Gastrocnemius medialis (tissue), 4 donors: Measurements from ENCODE around the gene ZC3H18. TPM values are rescaled to one million over a fixed set of nuclear protein-coding genes. Genes with fewer than 3 reads are reported as not detected.

ENCODE experiments used
- ATAC-seq, 2 donors: fragments of 150-250 bp; one replicate each; pipeline ENCODE4 v1.9.1; 2016
- DNase-seq, 2 donors: peaks; one replicate each; pipeline ENCODE4 v3.0.0-alpha.2; 2019
- H3K27ac ChIP-seq, 4 donors: fragments of 200-600 bp; sonication (generic); 1 replicate in 1 of 4; 2 replicates in 3 of 4; pipeline ENCODE4 v1.5.1; 2016 to 2018; ENCODE audit warnings: mild to moderate bottlenecking in 2 of 4, moderate library complexity in 1 of 4
- H3K27me3 ChIP-seq, 3 donors: fragments of 200-600 bp; sonication (generic) in 2 of 3; 1 replicate in 1 of 3; 2 replicates in 2 of 3; pipeline versions ENCODE4 v1.5.1 to v1.6.0; 2016 to 2019; ENCODE audit warnings: mild to moderate bottlenecking in 1 of 3, moderate library complexity in 1 of 3
- H3K36me3 ChIP-seq, 2 donors: fragments of 200-600 bp; sonication (generic) in 1 of 2; one replicate each; pipeline ENCODE4 v1.5.1; 2017 to 2018
- H3K4me1 ChIP-seq, 2 donors: fragments of 200-600 bp; sonication (generic) in 1 of 2; one replicate each; pipeline ENCODE4 v1.5.1; 2016 to 2017; ENCODE audit warnings: mild to moderate bottlenecking in 2 of 2
- H3K4me3 ChIP-seq, 4 donors: fragments of 200-600 bp; sonication (generic) in 3 of 4; 1 replicate in 1 of 4; 2 replicates in 3 of 4; pipeline ENCODE4 v1.5.1; 2016 to 2019; ENCODE audit warnings: mild to moderate bottlenecking in 2 of 4
- H3K9me3 ChIP-seq, 3 donors: fragments of 200-600 bp; sonication (generic) in 2 of 3; 1 replicate in 1 of 3; 2 replicates in 2 of 3; pipeline ENCODE4 v1.5.1; 2016 to 2019
- CTCF ChIP-seq, 5 experiments: fragments of 450-650 bp in 3 of 5; fragments of 200-600 bp in 2 of 5; sonication (generic) in 2 of 5; IDR thresholded peaks in 4 of 5; conservative IDR thresholded peaks in 1 of 5; 1 replicate in 4 of 5; 2 replicates in 1 of 5; pipeline ENCODE4 v1.5.1; 2016 to 2019; ENCODE audit warnings: antibody characterized with exemption in 5 of 5, mild to moderate bottlenecking in 3 of 5, moderate library complexity in 3 of 5
- POLR2A ChIP-seq, 2 donors: fragments of 450-650 bp; IDR thresholded peaks; one replicate each; pipeline ENCODE4 v1.6.1; 2017; ENCODE audit warnings: antibody characterized with exemption in 2 of 2, mild to moderate bottlenecking in 2 of 2, moderate library complexity in 2 of 2
- in situ Hi-C, 4 donors: fragments of 200-750 bp; cut with MboI; loops; one replicate each; pipeline versions ENCODE4 v1.15.0 to v1.8.0; 2017; ENCODE audit warnings: low sequenced_read_pairs in 4 of 4
- intact Hi-C: fragments of 100-400 bp; cut with DNase I; formaldehyde crosslinking; loops from one replicate; pipeline ENCODE4 v1.15.1; 2023; ENCODE audit warnings: low total_unique reads
- total RNA-seq, 4 donors: library from RNA; depleted of rRNA; stranded (reverse); fragments of >200 nt; gene quantifications; one replicate each; pipeline versions ENCODE4 v1.1.0 to v1.2.3, GENCODE V29; 2016

ZC3H18 gene
- total RNA-seq, 4 donors from 2014 or later = 10.9 to 20.5 (median 18.4) TPM

- intact Hi-C loops (no loop called here), in situ Hi-C loops (no loop called here)
- Histone ChIP-seq H3K4me1 (peaks cover 0 to under 1% of the 10 kb centered on the region in 2 donors), H3K4me3 (no peak overlapping the region), H3K9me3 (no peaks in the 10 kb centered on the region), H3K27ac (no peak overlapping the region), H3K27me3 (peaks cover under 1 to 3% (median 2%) of the 10 kb centered on the region in 3 donors), H3K36me3 (no peaks in the 10 kb centered on the region)
- ATAC-seq = no peak
- DNase-seq = no peak
- TF ChIP-seq POLR2A (IDR thresholded peaks at IDR 0.05) (no peak), CTCF (IDR thresholded peaks at IDR 0.05 in 4 of 5, conservative IDR thresholded peaks at IDR 0.05 in 1 of 5) (no peak)
Observed at GRCh38 chr16:88645941-88646340, 75.7 kb downstream of the ZC3H18 start.

GRCh38 chr16:88646345-88647034, 76.3 kb downstream of the ZC3H18 start:
- Histone ChIP-seq H3K27ac (no peak overlapping the region), H3K36me3 (no peaks in the 10 kb centered on the region), H3K4me1 (peaks cover 3 to 6% of the 10 kb centered on the region in 2 donors), H3K9me3 (no peaks in the 10 kb centered on the region), H3K27me3 (no peaks in the 10 kb centered on the region), H3K4me3 (no peak overlapping the region)
- DNase-seq (no peak), ATAC-seq (no peak)
- intact Hi-C loops (no loop called here), in situ Hi-C loops (no loop called here)
- no peak for TF ChIP-seq POLR2A (IDR thresholded peaks at IDR 0.05)
- TF ChIP-seq CTCF (IDR thresholded peaks at IDR 0.05 in 4 of 5, conservative IDR thresholded peaks at IDR 0.05 in 1 of 5) = no peak

- Histone ChIP-seq H3K27ac (no peak overlapping the region), H3K4me1 (peaks cover 8 to 9% of the 10 kb centered on the region in 2 donors), H3K27me3 (no peaks in the 10 kb centered on the region), H3K4me3 (no peak overlapping the region), H3K9me3 (no peaks in the 10 kb centered on the region), H3K36me3 (no peaks in the 10 kb centered on the region)
- no peak for TF ChIP-seq POLR2A (IDR thresholded peaks at IDR 0.05)
- no peak for TF ChIP-seq CTCF (IDR thresholded peaks at IDR 0.05 in 4 of 5, conservative IDR thresholded peaks at IDR 0.05 in 1 of 5)
- intact Hi-C loops (no loop called here), in situ Hi-C loops (no loop called here)
- DNase-seq (no peak), ATAC-seq (no peak)
Observed at GRCh38 chr16:88647178-88648070, 77.2 kb downstream of the ZC3H18 start.

- in situ Hi-C loops (no loop called here), intact Hi-C loops (no loop called here)
- Histone ChIP-seq H3K27ac (no peak overlapping the region), H3K9me3 (no peaks in the 10 kb centered on the region), H3K4me3 (peak overlapping the region in 1 of 4 donors; percentile 60), H3K36me3 (peaks cover 0 to 11% of the 10 kb centered on the region in 2 donors), H3K27me3 (no peaks in the 10 kb centered on the region), H3K4me1 (peaks cover 8 to 9% of the 10 kb centered on the region in 2 donors)
- TF ChIP-seq CTCF (IDR thresholded peaks at IDR 0.05 in 4 of 5, conservative IDR thresholded peaks at IDR 0.05 in 1 of 5) = no peak
- no peak for TF ChIP-seq POLR2A (IDR thresholded peaks at IDR 0.05)
- DNase-seq (no peak), ATAC-seq (no peak)
Observed at GRCh38 chr16:88649195-88649923, 79.2 kb downstream of the ZC3H18 start.
